NCI-H82 (cell line): ENCODE measurements around the gene TMEM163.

Experiments
- DNase-seq: peaks from one replicate; lab custom pipeline; 2025; lab: John Stamatoyannopoulos, UW

Gene TMEM163

DNA sequence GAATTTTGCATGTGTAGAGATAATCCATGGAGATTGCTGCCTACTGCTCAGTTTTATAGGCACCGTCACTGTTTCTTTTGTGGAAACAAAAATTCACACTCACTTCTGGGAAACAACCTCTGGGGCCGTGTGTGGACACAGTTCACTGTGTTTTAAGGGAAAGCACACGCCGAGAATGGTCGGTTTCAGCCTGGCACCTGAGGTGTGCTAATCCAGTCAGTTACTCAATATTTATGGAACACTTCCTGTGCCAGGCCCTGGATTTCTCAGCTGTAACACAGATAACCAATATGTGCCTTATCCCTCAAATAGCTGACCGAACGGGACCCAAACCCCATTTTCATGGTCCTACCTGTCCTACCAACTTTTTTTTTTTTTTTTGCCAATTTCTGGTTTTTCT lies 285.3 kb downstream of the TMEM163 start:
- no peak for DNase-seq

DNA sequence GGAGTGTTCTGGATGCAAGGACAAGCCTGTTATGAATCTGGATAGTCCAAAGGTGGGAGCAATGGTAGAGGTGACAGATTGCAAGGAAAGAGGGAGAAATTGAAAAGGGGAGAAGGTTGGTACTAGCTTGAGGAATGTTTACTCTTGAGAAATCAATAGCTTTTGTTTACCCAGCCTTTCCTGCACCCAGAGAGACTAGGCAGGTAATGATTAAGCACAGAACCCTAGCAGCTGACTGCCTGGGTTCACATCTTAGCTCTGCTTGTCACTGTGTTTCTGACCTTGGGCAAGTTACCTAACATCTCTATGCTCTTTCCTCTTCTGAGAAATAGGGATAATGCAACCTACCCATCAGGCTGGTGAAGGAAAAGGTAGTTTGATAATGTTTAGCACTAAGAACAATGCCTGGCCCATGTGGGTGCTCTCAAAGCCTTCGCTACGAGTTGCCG lies 286.3 kb downstream of the TMEM163 start:
- DNase-seq: no peak

DNA sequence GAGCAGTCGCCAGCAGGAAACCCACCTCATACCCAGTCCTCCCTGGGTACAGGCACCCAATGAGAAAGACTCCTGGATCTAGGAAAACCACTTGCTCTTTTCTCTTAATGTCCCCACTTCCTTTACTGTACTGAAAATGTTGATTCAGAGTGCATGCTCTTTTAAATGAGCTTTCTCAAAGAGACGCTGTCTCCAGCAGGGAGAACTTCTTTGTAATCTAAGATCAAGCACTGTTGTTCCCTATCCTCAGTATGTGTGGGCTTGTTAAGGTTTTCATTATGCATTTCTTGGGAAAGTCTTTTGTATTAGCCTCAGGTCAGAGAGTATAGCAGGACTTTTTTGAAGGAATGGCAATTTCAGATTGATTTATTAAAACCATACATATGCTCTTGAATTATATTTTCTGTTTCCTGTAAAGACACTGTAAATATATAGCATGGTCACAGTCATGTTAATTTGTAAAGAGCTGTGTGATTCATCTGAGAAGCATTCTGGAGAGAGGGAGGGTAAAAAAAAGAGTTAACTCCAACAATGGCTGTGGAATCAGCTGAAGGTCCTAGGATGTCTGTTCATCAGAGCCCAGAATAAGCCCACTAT lies 286.9 kb downstream of the TMEM163 start:
- DNase-seq: no peak

- no peak for DNase-seq
Measured at GRCh38 chr2:134429886-134430285, 288.9 kb downstream of the TMEM163 start.

DNA sequence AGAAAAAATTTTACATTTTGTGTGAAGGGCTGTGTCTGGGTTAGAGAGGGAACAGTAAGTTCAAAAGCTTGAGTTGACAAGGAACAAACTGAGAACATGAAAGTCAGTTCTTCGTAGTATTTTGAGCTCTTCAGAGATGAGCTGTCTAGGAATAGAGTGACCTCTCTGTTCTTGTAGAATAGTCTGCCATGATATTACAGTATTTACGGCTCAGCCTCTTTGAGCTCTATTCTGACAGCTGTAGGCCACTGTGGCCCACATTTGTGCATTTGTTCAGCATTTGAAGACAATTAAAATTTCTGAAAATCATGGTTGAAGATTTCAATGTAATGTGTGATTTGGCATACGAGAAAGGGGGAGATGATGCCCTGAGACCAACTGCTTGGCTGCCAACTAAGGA lies 292.1 kb downstream of the TMEM163 start:
- DNase-seq: no peak

GRCh38 chr2:134425724-134426496 lies 292.9 kb downstream of the TMEM163 start:
- no peak for DNase-seq

- no peak for DNase-seq
Measured at GRCh38 chr2:134421556-134422328, 297.1 kb downstream of the TMEM163 start.

- no peak for DNase-seq
Measured at GRCh38 chr2:134420920-134421319, 297.9 kb downstream of the TMEM163 start.

GRCh38 chr2:134420259-134420658 lies 298.5 kb downstream of the TMEM163 start:
- no peak for DNase-seq

GRCh38 chr2:134417968-134418582 lies 300.7 kb downstream of the TMEM163 start:
- DNase-seq: no peak

- peak; percentile 9 for DNase-seq
Measured at GRCh38 chr2:134416637-134417036, 302.2 kb downstream of the TMEM163 start.

- DNase-seq: no peak
Measured at GRCh38 chr2:134416018-134416417, 302.8 kb downstream of the TMEM163 start.

GRCh38 chr2:134413912-134414311 lies 304.9 kb downstream of the TMEM163 start:
- DNase-seq: no peak

GRCh38 chr2:134413430-134413829 lies 305.4 kb downstream of the TMEM163 start:
- no peak for DNase-seq

DNA sequence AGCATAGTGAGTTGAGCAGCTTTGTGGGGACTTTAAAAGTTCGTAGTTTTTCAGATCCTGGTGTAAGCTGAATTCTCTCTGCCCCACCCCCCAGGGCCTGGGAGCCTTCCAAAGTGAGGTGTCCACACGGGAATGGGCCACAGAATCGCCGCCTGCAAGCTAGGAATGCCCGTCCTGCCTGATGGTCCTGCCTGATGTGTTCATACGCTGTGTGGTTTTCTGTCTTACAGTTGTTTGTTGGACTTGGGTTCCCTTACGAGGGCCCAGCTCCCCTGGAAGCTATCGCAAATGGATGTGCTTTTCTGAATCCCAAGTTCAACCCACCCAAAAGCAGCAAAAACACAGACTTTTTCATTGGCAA lies 306.2 kb downstream of the TMEM163 start:
- DNase-seq: no peak

- peak; percentile 90 for DNase-seq
Measured at GRCh38 chr2:134411828-134412638, 306.8 kb downstream of the TMEM163 start.

- DNase-seq: peak; percentile 86
Measured at GRCh38 chr2:134411279-134411827, 307.4 kb downstream of the TMEM163 start.

DNA sequence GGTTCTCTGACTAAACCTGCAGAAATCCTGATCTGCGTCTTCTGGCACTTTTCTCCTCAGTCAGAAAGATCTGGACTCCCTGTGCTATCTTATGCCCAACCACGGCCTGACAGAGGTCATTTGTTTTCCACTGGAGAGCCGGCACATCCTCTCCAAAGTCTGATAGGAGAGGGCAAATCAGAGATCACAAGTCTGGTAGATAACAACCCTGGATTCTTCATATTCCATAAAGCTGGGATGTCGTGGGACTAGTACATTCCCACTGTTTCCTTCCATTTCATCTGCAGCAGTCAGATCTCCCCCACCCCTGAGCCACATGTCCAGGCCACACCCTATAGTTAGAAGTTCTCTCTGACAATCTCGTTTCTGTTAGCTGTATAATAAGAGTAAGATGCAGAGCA lies 308.0 kb downstream of the TMEM163 start:
- peak; percentile 22 for DNase-seq

DNA sequence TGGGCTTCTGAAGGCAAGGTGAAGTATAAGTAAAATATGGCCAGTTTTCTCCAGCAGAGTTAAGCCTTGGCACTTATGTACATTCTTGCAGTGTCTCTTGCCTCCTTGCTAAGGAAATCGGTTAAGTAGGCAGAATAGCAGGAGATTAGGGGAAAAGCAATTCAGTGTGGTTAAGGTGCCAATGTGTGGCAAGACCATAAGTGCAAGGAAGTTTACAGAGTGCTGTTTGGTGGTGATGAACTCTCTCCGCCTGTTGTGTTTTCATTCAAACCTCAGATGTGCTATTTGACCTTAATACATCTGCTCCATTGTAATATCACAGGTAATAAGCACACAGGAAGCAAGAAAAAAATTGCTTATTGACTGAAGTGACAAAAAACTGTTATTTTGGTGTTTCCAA lies 308.8 kb downstream of the TMEM163 start:
- no peak for DNase-seq

- no peak for DNase-seq
Measured at GRCh38 chr2:134408791-134409190, 310.0 kb downstream of the TMEM163 start.

GRCh38 chr2:134408386-134408785 lies 310.4 kb downstream of the TMEM163 start:
- peak; percentile 46 for DNase-seq
